MM.1S (cell line): ENCODE measurements around the gene CA5A.

Source experiments
- CTCF ChIP-seq: fragments of 300-600 bp; sonication (generic); IDR thresholded peaks from 2 replicates; pipeline ENCODE4 v1.5.1; 2016; ENCODE audit warnings: antibody characterized with exemption, low read length, mixed read lengths
- EZH2phosphoT487 ChIP-seq: fragments of 300-600 bp; sonication (generic); IDR thresholded peaks from 2 replicates; pipeline ENCODE4 v1.6.1; 2018; ENCODE audit warnings: antibody characterized with exemption, low read length

- no peak for TF ChIP-seq EZH2phosphoT487
- TF ChIP-seq CTCF: no peak
Measured at GRCh38 chr16:87895641-87896141, 40.6 kb downstream of the CA5A start.
